ENCODE measurements around the gene PDE2A.
A peak's percentile ranks its signal among the peaks of the same experiment; 100 is the strongest.

Gene PDE2A

GRCh38 chr11:72653649-72654048 lies 20.6 kb downstream of the PDE2A start:
- H3K9me3 ChIP-seq (ENCODE audit: insufficient read depth, low read length): no peaks in the 10 kb centered on the region
- H3K27me3 ChIP-seq (ENCODE audit: insufficient read depth, insufficient read length): no peaks in the 10 kb centered on the region
- no peaks in the 10 kb centered on the region for H3K36me3 ChIP-seq (ENCODE audit: insufficient read depth, insufficient read length, low read length)
- H3K4me3 ChIP-seq (ENCODE audit: insufficient read length, low read depth): no peak overlapping the region
- TF ChIP-seq SUZ12 (IDR thresholded peaks at IDR 0.05; ENCODE audit: extremely low read depth, insufficient read depth, insufficient read length): no peak
- TF ChIP-seq YY1 (IDR thresholded peaks at IDR 0.05; ENCODE audit: insufficient read depth, insufficient read length): no peak
- no peak for TF ChIP-seq ZNF274 (IDR thresholded peaks at IDR 0.05; ENCODE audit: low read depth, low read length)
- DNase-seq (ENCODE audit: low read depth, low spot score): no peak
- peaks cover 15% of the 10 kb centered on the region for H3K4me1 ChIP-seq (ENCODE audit: insufficient read depth, insufficient read length)
- no peak overlapping the region for H3K9ac ChIP-seq (ENCODE audit: insufficient read length, low read depth)

- Histone ChIP-seq H3K9ac (ENCODE audit: insufficient read length, low read depth) (no peak overlapping the region), H3K9me3 (ENCODE audit: insufficient read depth, low read length) (no peaks in the 10 kb centered on the region), H3K27me3 (ENCODE audit: insufficient read depth, insufficient read length) (no peaks in the 10 kb centered on the region), H3K4me1 (ENCODE audit: insufficient read depth, insufficient read length) (peaks cover 15% of the 10 kb centered on the region), H3K36me3 (ENCODE audit: insufficient read depth, insufficient read length, low read length) (no peaks in the 10 kb centered on the region), H3K4me3 (ENCODE audit: insufficient read length, low read depth) (no peak overlapping the region)
- TF ChIP-seq ZNF274 (IDR thresholded peaks at IDR 0.05; ENCODE audit: low read depth, low read length): no peak
- TF ChIP-seq SUZ12 (IDR thresholded peaks at IDR 0.05; ENCODE audit: extremely low read depth, insufficient read depth, insufficient read length): no peak
- no peak for TF ChIP-seq YY1 (IDR thresholded peaks at IDR 0.05; ENCODE audit: insufficient read depth, insufficient read length)
- DNase-seq (ENCODE audit: low read depth, low spot score): peak; percentile 42
Measured at GRCh38 chr11:72652873-72653630, 21.2 kb downstream of the PDE2A start.

- no peak for DNase-seq (ENCODE audit: low read depth, low spot score)
- Histone ChIP-seq H3K27me3 (ENCODE audit: insufficient read depth, insufficient read length) (no peaks in the 10 kb centered on the region), H3K4me1 (ENCODE audit: insufficient read depth, insufficient read length) (peaks cover 15% of the 10 kb centered on the region), H3K4me3 (ENCODE audit: insufficient read length, low read depth) (no peak overlapping the region), H3K9me3 (ENCODE audit: insufficient read depth, low read length) (no peaks in the 10 kb centered on the region), H3K36me3 (ENCODE audit: insufficient read depth, insufficient read length, low read length) (no peaks in the 10 kb centered on the region), H3K9ac (ENCODE audit: insufficient read length, low read depth) (no peak overlapping the region)
- no peak for TF ChIP-seq ZNF274 (IDR thresholded peaks at IDR 0.05; ENCODE audit: low read depth, low read length)
- TF ChIP-seq YY1 (IDR thresholded peaks at IDR 0.05; ENCODE audit: insufficient read depth, insufficient read length): no peak
- TF ChIP-seq SUZ12 (IDR thresholded peaks at IDR 0.05; ENCODE audit: extremely low read depth, insufficient read depth, insufficient read length): no peak
Measured at GRCh38 chr11:72652133-72652532, 22.1 kb downstream of the PDE2A start.

- no peaks in the 10 kb centered on the region for H3K27me3 ChIP-seq (ENCODE audit: insufficient read depth, insufficient read length)
- H3K9ac ChIP-seq (ENCODE audit: insufficient read length, low read depth): no peak overlapping the region
- no peaks in the 10 kb centered on the region for H3K9me3 ChIP-seq (ENCODE audit: insufficient read depth, low read length)
- H3K4me1 ChIP-seq (ENCODE audit: insufficient read depth, insufficient read length): peaks cover 14% of the 10 kb centered on the region
- DNase-seq (ENCODE audit: low read depth, low spot score): no peak
- no peak for TF ChIP-seq SUZ12 (IDR thresholded peaks at IDR 0.05; ENCODE audit: extremely low read depth, insufficient read depth, insufficient read length)
- TF ChIP-seq ZNF274 (IDR thresholded peaks at IDR 0.05; ENCODE audit: low read depth, low read length): no peak
- TF ChIP-seq YY1 (IDR thresholded peaks at IDR 0.05; ENCODE audit: insufficient read depth, insufficient read length): no peak
- no peaks in the 10 kb centered on the region for H3K36me3 ChIP-seq (ENCODE audit: insufficient read depth, insufficient read length, low read length)
- H3K4me3 ChIP-seq (ENCODE audit: insufficient read length, low read depth): no peak overlapping the region
Measured at GRCh38 chr11:72649215-72649976, 24.8 kb downstream of the PDE2A start.

- Histone ChIP-seq H3K4me3 (ENCODE audit: insufficient read length, low read depth) (no peak overlapping the region), H3K36me3 (ENCODE audit: insufficient read depth, insufficient read length, low read length) (no peaks in the 10 kb centered on the region), H3K9me3 (ENCODE audit: insufficient read depth, low read length) (no peaks in the 10 kb centered on the region), H3K27me3 (ENCODE audit: insufficient read depth, insufficient read length) (no peaks in the 10 kb centered on the region), H3K9ac (ENCODE audit: insufficient read length, low read depth) (no peak overlapping the region), H3K4me1 (ENCODE audit: insufficient read depth, insufficient read length) (peaks cover 13% of the 10 kb centered on the region)
- DNase-seq (ENCODE audit: low read depth, low spot score): no peak
- TF ChIP-seq YY1 (IDR thresholded peaks at IDR 0.05; ENCODE audit: insufficient read depth, insufficient read length) (no peak), SUZ12 (IDR thresholded peaks at IDR 0.05; ENCODE audit: extremely low read depth, insufficient read depth, insufficient read length) (no peak), ZNF274 (IDR thresholded peaks at IDR 0.05; ENCODE audit: low read depth, low read length) (no peak)
Measured at GRCh38 chr11:72648384-72649136, 25.7 kb downstream of the PDE2A start.

- H3K9me3 ChIP-seq (ENCODE audit: insufficient read depth, low read length): no peaks in the 10 kb centered on the region
- peaks cover 11% of the 10 kb centered on the region for H3K4me1 ChIP-seq (ENCODE audit: insufficient read depth, insufficient read length)
- H3K4me3 ChIP-seq (ENCODE audit: insufficient read length, low read depth): no peak overlapping the region
- H3K36me3 ChIP-seq (ENCODE audit: insufficient read depth, insufficient read length, low read length): no peaks in the 10 kb centered on the region
- H3K9ac ChIP-seq (ENCODE audit: insufficient read length, low read depth): no peak overlapping the region
- H3K27me3 ChIP-seq (ENCODE audit: insufficient read depth, insufficient read length): no peaks in the 10 kb centered on the region
- no peak for TF ChIP-seq ZNF274 (IDR thresholded peaks at IDR 0.05; ENCODE audit: low read depth, low read length)
- TF ChIP-seq YY1 (IDR thresholded peaks at IDR 0.05; ENCODE audit: insufficient read depth, insufficient read length): no peak
- TF ChIP-seq SUZ12 (IDR thresholded peaks at IDR 0.05; ENCODE audit: extremely low read depth, insufficient read depth, insufficient read length): no peak
- no peak for DNase-seq (ENCODE audit: low read depth, low spot score)
Measured at GRCh38 chr11:72647882-72648281, 26.3 kb downstream of the PDE2A start.

Data from NT2/D1 (cell line).